GM21723 (cell line): ENCODE data around the gene CANX.
"Not testable (repeated sequence)": the region's sequence is repeated elsewhere in the genome, so short reads cannot be mapped to it uniquely, and the experiment has no call there.

ENCODE experiments used
- ATAC-seq: cut with Tn5 transposase; IDR thresholded peaks from one replicate; pipeline ENCODE4 v1.9.1; 2021; ENCODE audit warnings: mild to moderate bottlenecking, moderate library complexity; ENCODE audit not compliant: unreplicated experiment

The CANX gene, protein sequence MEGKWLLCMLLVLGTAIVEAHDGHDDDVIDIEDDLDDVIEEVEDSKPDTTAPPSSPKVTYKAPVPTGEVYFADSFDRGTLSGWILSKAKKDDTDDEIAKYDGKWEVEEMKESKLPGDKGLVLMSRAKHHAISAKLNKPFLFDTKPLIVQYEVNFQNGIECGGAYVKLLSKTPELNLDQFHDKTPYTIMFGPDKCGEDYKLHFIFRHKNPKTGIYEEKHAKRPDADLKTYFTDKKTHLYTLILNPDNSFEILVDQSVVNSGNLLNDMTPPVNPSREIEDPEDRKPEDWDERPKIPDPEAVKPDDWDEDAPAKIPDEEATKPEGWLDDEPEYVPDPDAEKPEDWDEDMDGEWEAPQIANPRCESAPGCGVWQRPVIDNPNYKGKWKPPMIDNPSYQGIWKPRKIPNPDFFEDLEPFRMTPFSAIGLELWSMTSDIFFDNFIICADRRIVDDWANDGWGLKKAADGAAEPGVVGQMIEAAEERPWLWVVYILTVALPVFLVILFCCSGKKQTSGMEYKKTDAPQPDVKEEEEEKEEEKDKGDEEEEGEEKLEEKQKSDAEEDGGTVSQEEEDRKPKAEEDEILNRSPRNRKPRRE

GRCh38 chr5:179698935-179699615, at the start of gene CANX:
Gene CANX (plus strand): TSS chr5:179698967. CDS start chr5:179705682, 6,715 bp downstream.
- ATAC-seq: no peak

DNA sequence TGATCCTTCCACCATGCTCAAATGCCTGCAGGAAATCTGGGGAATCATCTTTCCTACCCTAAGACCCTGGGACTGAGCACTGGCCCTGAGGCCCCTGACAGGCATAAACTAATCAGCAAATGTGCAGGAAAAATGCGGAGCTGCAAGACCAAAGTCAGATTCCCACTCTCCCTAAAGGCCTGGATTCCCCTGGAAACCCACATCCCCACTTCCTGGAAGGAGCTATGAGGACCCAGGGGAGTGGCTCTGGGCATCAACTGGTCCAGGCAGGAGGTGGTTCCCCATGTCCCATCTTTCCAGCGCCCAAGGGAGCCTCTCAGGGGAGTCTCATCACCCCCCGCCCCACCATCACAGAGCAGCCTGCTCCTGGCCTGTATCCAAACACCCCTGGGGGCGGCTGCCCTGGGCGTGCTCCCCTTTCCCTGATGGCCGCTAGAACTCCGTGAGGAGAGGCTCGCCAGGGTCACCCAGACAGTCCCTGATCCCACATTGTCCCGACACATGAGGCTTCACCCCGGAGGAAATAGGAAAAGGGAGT, 49.5 kb upstream of the CANX start:
- ATAC-seq: not testable (repeated sequence)

- ATAC-seq: not testable (repeated sequence)
These were observed 48.5 kb upstream of the CANX start for GRCh38 chr5:179650245-179650644.

DNA sequence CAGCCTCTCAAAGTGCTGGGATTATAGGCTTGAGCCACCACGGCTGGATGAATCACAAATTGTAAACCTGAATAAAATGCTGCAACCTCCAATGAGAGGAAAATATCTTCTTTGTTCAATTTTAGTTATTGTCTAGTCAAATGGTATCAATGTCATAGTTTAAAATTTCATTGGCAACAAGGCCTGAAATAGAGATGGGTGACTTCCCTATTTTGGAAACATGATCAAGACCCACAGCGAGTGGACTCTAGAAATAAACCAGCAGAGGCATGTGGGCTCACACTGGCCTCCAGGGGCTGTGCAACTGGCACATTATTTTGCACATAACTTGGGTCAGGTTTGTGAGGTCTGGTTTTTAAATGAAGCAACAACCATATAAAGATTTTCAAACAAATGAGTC, 45.6 kb upstream of the CANX start:
- ATAC-seq: not testable (repeated sequence)

DNA sequence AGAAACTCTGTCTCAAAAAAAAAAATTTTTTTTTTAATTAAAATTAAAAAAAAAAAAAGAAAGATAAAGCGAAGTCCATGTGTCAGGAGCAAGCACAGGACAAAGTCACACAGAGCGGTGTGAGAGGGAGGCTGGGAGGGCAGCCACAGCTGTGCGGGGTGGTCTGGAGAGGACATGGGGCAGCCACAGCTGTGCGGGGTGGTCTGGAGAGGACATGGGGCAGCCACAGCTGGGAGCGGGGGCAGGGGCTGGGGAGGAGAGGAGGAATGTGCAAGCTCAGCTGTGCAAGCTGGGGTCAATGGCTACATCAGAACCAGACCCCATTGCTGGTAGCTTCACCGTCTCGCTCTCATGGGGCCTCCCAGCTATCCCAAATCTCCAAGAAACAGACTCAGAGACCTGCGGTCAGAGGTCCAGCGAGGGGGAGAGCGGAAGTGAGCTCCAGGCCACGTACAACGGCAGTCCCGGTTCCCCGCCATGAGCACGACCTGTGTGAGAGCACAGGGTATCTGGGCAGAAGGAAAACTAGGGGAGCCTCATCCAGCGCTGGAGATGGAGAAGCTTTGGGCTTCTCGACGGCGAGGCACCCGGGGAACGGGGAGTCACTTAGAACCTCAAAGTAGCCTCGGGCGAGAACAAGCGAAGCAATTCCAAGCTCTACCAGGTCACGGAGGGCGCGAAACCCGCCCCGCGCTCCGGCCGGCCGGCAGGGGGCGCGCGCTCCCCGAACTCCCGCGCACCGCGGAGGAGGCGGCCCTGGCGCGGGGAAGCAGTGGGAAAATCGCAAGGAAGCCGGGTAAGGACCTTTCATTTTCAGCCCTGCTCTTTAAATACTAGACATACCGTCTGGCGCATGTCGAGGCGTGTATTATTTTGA, 41.2 kb upstream of the CANX start:
- ATAC-seq: peak; percentile 92

DNA sequence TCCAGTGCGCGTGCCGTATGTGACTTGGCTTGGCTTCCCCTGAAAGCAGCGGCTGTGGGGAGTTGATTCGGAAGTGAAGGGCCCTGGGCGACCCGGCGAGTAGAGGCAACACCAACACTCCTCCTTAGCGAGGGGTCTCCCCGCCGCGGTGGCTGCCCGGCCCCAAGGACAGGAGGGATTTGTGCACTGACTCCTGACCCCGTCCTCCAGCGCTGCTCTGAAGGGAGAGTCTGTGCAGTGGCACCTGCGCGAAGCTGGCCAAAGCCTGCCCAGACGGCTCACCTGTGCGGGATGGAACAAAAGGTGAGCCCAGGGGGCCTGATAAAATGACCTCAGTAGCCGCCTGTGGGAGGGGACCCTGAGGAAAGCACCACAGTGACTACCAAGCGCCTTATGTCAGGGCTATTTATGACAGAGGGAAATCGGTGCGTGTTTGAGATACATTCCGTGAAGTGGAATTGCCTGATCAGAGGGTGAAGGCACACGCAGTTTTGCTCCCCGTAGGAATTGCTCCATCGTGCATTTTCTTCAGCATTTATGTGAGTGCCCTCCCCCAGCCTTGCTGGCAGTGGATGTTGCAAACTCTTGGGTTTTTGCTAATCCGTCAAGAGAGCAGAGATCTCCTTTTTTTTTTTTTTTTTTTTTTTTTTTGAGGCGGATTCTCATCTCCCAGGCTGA, 40.4 kb upstream of the CANX start:
- ATAC-seq: peak; percentile 70

DNA sequence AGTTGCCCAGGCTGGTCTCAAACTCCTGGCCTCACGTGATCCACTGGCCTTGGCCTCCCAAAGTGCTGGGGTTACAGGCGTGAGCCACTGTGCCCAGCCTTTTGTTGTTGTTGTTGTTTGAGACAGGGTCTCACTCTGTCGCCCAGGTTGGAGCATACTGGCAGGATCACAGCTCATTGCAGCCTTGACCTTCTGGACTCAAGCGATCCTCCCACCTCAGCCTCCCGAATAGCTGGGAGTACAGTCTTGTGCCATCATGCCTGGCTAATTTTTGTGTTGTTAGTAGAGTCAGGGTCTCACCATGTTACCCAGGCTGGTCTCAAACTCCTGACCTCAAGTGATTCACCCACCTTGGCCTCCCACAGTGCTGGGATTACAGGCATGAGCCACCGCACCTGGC, 37.1 kb upstream of the CANX start:
- ATAC-seq: not testable (repeated sequence)

GRCh38 chr5:179668391-179668790, 30.4 kb upstream of the CANX start:
- ATAC-seq: peak; percentile 78

DNA sequence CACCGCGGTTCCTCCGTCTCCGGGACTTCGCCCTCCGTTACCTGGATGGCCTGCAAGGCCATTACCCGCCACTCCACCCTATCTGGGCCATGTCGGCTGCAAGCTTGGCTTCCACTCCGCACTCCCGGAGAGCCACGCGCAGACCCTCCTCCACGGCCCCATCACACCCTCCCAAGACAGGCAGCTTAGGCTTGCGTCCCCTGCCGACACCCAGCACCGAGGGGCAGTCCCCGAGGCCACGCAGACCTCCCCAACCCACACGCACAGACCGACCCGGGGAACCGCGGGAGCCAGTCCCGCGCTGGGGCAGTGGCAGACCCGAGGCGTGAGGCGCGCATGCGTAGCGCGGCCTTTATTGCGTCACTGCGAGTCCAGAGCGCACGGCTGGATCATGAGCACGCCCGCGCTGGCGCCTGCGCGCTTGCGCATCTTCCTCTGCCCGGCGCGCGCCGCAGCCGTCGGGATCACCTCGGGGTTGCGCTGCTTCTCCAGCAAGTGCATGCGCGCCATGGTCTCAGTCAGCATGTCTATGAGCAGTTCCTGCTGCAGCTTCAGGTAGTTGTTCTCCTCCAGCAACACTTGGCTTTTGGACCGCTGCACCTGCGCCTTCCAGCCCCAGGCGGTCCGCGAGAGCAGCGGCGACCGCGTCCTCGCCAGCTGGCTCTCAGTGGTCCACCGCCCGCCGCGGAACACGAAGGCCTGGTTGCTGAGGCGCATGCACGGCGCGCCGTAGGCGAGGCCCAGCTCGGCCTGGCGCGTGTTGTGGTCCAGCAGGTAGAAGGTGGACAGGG, 20.3 kb upstream of the CANX start:
- peak; percentile 84 for ATAC-seq

DNA sequence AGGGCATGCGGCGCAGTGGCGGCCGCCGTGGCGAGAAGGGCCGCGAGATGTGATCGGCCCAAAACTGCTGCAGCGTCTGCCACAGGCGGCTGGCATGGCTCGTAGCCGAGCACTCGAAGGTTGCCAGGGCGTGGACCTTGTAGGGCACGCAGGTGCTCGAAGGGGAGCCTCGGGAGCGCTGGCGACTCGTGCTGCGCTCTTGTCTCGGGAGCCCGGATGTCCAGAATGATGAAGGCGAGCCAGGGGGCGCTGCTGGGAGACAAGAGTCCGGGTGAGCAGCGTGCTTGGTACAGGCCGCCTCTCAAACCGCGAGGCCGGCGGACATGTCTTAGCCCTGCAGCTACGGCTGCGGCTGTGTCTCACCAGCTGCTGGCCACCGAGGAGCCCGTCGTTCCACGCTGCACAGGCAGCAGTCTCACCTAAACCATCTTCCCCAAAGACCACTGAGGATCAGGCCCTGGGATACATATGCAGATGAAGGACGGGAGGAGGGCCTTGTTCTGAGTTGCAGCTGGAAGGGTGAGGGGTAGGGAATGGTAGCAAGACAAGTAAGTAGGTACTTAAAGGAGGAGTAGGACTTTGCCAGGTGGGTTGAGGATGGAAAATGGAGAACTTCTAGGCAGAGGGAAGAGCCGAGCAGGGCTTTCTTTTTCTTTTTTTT, 19.6 kb upstream of the CANX start:
- ATAC-seq: peak; percentile 23

- no peak for ATAC-seq
These were observed 18.6 kb upstream of the CANX start for GRCh38 chr5:179680014-179680779.

- ATAC-seq: no peak
These were observed 17.9 kb upstream of the CANX start, which contains the start of gene CBY3 for GRCh38 chr5:179680780-179681401. Gene CBY3 (minus strand): TSS chr5:179681034. CDS start chr5:179680918, 116 bp downstream.

DNA sequence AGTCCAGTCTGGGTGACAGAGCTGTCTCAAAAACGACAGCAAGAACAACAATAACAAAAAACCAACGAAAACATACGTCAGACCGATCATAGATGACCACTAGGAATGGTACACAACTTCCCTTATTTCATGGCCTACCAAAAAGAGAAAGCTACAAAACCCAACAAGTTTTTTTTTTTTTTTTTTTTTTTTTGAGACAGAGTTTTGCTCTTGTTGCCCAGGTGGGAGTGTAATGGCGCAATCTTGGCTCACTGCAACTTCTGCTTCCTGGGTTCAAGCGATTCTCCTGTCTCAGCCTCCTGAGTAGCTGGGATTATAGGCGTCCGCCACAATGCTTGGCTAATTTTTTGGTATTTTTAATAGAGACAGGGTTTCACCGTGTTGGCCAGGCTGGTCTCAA, 9.6 kb upstream of the CANX start:
- not testable (repeated sequence) for ATAC-seq

DNA sequence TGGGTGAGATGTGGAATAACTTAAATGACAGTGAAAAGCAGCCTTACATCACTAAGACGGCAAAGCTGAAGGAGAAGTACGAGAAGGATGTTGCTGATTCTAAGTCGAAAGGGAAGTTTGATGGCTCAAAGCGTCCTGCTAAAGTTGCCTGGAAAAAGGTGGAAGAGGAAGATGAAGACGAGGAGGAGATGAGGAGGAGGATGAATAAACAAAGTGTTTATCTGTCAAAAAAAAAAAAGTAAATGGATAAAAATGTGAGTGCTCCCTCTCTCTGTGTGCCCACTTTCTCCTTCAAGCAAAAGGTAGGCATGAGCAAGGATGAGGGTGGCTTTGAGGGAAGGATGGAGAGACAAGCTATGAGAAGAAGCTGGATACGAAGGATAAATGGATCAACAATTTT, 4.2 kb upstream of the CANX start:
- ATAC-seq: no peak

DNA sequence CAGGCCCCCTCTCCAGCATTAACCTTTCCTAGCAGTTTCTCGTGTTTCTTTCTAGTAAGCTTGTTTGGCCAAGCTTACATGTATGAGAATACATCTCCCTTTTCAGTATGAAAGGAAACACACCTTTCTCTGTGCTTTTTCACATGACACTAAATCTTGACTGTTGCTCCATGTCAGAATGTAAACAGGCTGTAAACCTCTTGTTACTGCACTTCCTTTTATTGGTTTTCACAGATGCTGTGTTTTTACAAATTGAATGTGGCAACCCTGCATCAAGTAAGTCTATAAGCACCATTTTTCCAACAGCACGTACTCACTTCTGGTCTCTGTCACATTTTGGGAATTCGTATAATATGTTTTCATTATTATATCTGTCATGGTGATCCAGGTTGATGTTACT, 2.2 kb upstream of the CANX start:
- ATAC-seq: no peak

GRCh38 chr5:179697108-179697507, 1.7 kb upstream of the CANX start:
- no peak for ATAC-seq

- not testable (repeated sequence) for ATAC-seq
These were observed 1.2 kb upstream of the CANX start for GRCh38 chr5:179697543-179697942.
